Measurements from ENCODE around the gene CORIN.
"Not testable (repeated sequence)": the region's sequence is repeated elsewhere in the genome, so short reads cannot be mapped to it uniquely, and the experiment has no call there.

- TF ChIP-seq POLR2AphosphoS5, POLR2A (IDR thresholded peaks at IDR 0.05): not testable (repeated sequence)
Observed at GRCh38 chr4:47550357-47550756, 287.5 kb downstream of the CORIN start.

All from stomach (tissue), 4 donors.